IPS-20b (cell line): ENCODE data around the gene SYNJ2.

Source experiments
- H3K27ac ChIP-seq: one replicate; pipeline ENCODE4 v1.5.1; 2013; ENCODE audit warnings: low read length
- H3K27me3 ChIP-seq: 2 replicates; pipeline ENCODE4 v1.6.1; 2013; ENCODE audit warnings: mild to moderate bottlenecking, low read length, inconsistent platforms; ENCODE audit not compliant: insufficient read depth
- H3K36me3 ChIP-seq: 2 replicates; pipeline ENCODE4 v1.6.1; 2013; ENCODE audit warnings: low read depth, mild to moderate bottlenecking, inconsistent platforms, low read length, moderate library complexity; ENCODE audit not compliant: insufficient read depth
- H3K4me1 ChIP-seq: 2 replicates; pipeline ENCODE4 v1.6.1; 2013; ENCODE audit warnings: mild to moderate bottlenecking, control low read depth, inconsistent platforms, low read length, moderate library complexity; ENCODE audit not compliant: insufficient read depth
- H3K4me3 ChIP-seq: 2 replicates; pipeline ENCODE4 v1.5.1; 2013; ENCODE audit warnings: mild to moderate bottlenecking, low read length, inconsistent platforms
- H3K9ac ChIP-seq: 2 replicates; pipeline ENCODE4 v1.6.1; 2013; ENCODE audit warnings: low read depth, mild to moderate bottlenecking, inconsistent platforms, low read length, moderate library complexity
- H3K9me3 ChIP-seq: 2 replicates; pipeline ENCODE4 v1.6.1; 2013; ENCODE audit warnings: mild to moderate bottlenecking, low read depth, low read length, inconsistent platforms; ENCODE audit not compliant: insufficient read depth

SYNJ2 gene

GRCh38 chr6:158104696-158105095, 123.0 kb downstream of the SYNJ2 start:
- Histone ChIP-seq H3K4me1 (no peaks in the 10 kb centered on the region), H3K4me3 (no peak overlapping the region), H3K9me3 (no peaks in the 10 kb centered on the region), H3K36me3 (peaks cover 5% of the 10 kb centered on the region), H3K27me3 (no peaks in the 10 kb centered on the region), H3K9ac (no peak overlapping the region), H3K27ac (no peak overlapping the region)

- Histone ChIP-seq H3K4me1 (no peaks in the 10 kb centered on the region), H3K36me3 (peaks cover 41% of the 10 kb centered on the region), H3K27ac (no peak overlapping the region), H3K9me3 (no peaks in the 10 kb centered on the region), H3K27me3 (no peaks in the 10 kb centered on the region), H3K4me3 (no peak overlapping the region), H3K9ac (no peak overlapping the region)
Measured at GRCh38 chr6:158109748-158110147, 128.1 kb downstream of the SYNJ2 start.

DNA sequence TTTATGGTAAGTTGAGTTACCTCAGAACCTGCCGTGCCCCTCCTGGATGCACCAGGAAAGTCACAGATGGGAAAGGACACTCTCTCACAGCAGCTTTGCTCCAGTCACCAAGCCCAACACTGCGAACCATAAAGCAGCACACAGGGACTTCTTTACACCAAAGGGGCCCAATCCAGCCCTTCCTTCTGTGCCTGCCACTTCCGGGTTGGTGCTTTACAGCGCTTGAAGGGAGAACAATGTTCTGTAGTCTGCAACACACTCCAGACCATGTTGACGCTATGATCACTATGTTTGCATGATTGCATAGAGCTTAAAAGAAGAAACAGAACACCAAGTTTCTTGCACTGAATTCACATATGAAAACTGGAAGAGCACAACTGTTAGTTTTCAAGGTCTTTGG, 129.3 kb downstream of the SYNJ2 start:
- peaks cover 41% of the 10 kb centered on the region for H3K36me3 ChIP-seq
- no peaks in the 10 kb centered on the region for H3K27me3 ChIP-seq
- no peak overlapping the region for H3K9ac ChIP-seq
- no peaks in the 10 kb centered on the region for H3K9me3 ChIP-seq
- no peak overlapping the region for H3K4me3 ChIP-seq
- H3K4me1 ChIP-seq: no peaks in the 10 kb centered on the region
- H3K27ac ChIP-seq: no peak overlapping the region

DNA sequence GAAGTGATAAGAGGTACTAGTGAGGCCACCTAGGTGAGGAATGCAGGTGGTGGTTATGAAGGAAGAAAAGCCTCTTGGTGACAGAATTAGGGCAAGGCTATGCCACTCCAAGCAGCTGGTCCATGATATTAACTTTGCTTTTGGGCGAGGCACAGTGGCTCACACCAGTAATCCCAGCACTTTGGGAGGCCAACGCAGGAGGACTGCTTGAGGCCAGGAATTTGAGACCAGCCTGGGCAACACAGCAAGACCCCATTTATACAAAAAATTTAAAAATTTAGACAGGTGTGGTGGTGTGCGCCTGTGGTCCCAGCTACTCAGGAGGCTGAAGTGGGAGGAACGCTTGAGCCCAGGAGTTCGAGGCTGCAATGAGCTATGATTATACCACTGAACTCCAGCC, 130.3 kb downstream of the SYNJ2 start:
- H3K27me3 ChIP-seq: no peaks in the 10 kb centered on the region
- H3K4me1 ChIP-seq: no peaks in the 10 kb centered on the region
- peaks cover 46% of the 10 kb centered on the region for H3K36me3 ChIP-seq
- no peaks in the 10 kb centered on the region for H3K9me3 ChIP-seq
- no peak overlapping the region for H3K4me3 ChIP-seq
- H3K27ac ChIP-seq: no peak overlapping the region
- H3K9ac ChIP-seq: no peak overlapping the region

DNA sequence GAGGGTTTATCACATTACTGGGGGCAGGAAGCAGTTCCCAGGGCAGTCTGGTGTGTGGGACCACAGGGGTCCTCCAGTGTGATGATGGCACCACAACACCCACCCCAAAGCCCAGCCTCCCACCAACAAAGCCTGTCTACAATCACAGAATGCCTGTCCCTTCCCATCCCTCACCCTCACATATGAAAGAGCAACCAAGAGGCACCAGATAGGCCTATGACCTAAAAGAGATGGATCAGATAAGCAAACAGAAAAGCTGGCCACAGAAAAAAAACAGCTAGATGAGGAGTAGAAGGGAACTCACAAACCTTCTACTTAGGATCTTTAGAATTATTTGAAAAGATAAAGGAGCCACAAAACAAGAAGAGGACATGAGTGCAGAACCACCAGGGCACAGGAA, 132.1 kb downstream of the SYNJ2 start:
- Histone ChIP-seq H3K36me3 (peaks cover 46% of the 10 kb centered on the region), H3K4me3 (no peak overlapping the region), H3K9me3 (no peaks in the 10 kb centered on the region), H3K4me1 (no peaks in the 10 kb centered on the region), H3K9ac (no peak overlapping the region), H3K27me3 (no peaks in the 10 kb centered on the region), H3K27ac (no peak overlapping the region)

- Histone ChIP-seq H3K27me3 (no peaks in the 10 kb centered on the region), H3K4me3 (no peak overlapping the region), H3K9ac (no peak overlapping the region), H3K36me3 (peaks cover 37% of the 10 kb centered on the region), H3K4me1 (no peaks in the 10 kb centered on the region), H3K27ac (no peak overlapping the region), H3K9me3 (no peaks in the 10 kb centered on the region)
Measured at GRCh38 chr6:158115102-158115501, 133.4 kb downstream of the SYNJ2 start.

DNA sequence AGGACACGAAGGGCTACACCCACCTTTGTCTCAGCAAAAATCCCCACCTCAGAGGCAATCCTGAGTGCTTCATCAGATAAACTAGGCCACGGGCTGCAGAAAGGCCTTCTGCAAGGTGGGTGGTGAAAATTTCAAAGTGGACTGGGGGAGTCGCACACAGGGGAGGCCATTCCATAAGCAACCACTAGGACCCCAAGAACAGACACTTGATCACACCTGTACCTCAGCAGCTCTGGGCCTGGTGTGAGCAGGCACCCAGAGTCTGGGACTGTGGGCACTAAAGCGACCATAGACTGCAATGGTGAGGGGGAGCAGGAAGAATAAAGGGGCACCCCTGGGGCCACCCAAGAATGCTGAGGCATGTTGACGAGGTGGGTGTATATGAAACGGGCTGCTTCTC, 133.8 kb downstream of the SYNJ2 start:
- Histone ChIP-seq H3K4me1 (no peaks in the 10 kb centered on the region), H3K4me3 (no peak overlapping the region), H3K27ac (no peak overlapping the region), H3K27me3 (no peaks in the 10 kb centered on the region), H3K9ac (no peak overlapping the region), H3K9me3 (no peaks in the 10 kb centered on the region), H3K36me3 (peaks cover 33% of the 10 kb centered on the region)

- H3K4me3 ChIP-seq: no peak overlapping the region
- peaks cover 8% of the 10 kb centered on the region; the same call in 1 of the 2 replicates for H3K36me3 ChIP-seq
- no peak overlapping the region for H3K9ac ChIP-seq
- no peaks in the 10 kb centered on the region for H3K27me3 ChIP-seq
- no peak overlapping the region for H3K27ac ChIP-seq
- H3K4me1 ChIP-seq: no peaks in the 10 kb centered on the region
- no peaks in the 10 kb centered on the region for H3K9me3 ChIP-seq
Measured at GRCh38 chr6:158118886-158119285, 137.2 kb downstream of the SYNJ2 start.

DNA sequence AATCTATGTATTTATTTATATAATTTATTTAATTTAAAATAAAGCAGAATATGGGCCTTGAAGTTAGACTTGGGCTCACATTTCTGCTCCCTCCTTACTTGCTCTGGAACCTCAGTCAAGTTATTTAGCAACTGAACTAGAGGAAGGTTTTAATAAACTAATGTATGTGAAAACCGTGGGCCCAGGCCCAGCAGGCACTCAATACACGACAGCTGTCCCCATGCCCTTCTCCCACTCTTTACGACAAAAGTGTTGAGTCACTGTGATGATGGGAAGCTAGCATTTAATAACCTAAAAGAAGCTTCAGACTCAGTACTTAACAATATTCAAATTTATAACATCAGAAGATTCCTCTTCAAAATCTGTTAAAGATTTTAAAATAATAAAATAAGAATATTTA, 139.7 kb downstream of the SYNJ2 start:
- Histone ChIP-seq H3K9me3 (no peaks in the 10 kb centered on the region), H3K9ac (no peak overlapping the region), H3K36me3 (peaks cover 9% of the 10 kb centered on the region; the same call in 1 of the 2 replicates), H3K4me1 (no peaks in the 10 kb centered on the region), H3K4me3 (no peak overlapping the region), H3K27me3 (no peaks in the 10 kb centered on the region), H3K27ac (no peak overlapping the region)

GRCh38 chr6:158122048-158122447, 140.4 kb downstream of the SYNJ2 start:
- no peak overlapping the region for H3K27ac ChIP-seq
- no peak overlapping the region for H3K9ac ChIP-seq
- H3K9me3 ChIP-seq: no peaks in the 10 kb centered on the region
- H3K36me3 ChIP-seq: peaks cover 4% of the 10 kb centered on the region; the same call in 1 of the 2 replicates
- no peaks in the 10 kb centered on the region for H3K4me1 ChIP-seq
- no peaks in the 10 kb centered on the region for H3K27me3 ChIP-seq
- H3K4me3 ChIP-seq: no peak overlapping the region

- Histone ChIP-seq H3K27ac (no peak overlapping the region), H3K27me3 (no peaks in the 10 kb centered on the region), H3K36me3 (0 out of 2 replicates have a peak, but pooled peaks cover 4% of the 10 kb centered on the region), H3K9me3 (no peaks in the 10 kb centered on the region), H3K9ac (no peak overlapping the region), H3K4me1 (no peaks in the 10 kb centered on the region), H3K4me3 (no peak overlapping the region)
Measured at GRCh38 chr6:158124288-158124687, 142.6 kb downstream of the SYNJ2 start.

DNA sequence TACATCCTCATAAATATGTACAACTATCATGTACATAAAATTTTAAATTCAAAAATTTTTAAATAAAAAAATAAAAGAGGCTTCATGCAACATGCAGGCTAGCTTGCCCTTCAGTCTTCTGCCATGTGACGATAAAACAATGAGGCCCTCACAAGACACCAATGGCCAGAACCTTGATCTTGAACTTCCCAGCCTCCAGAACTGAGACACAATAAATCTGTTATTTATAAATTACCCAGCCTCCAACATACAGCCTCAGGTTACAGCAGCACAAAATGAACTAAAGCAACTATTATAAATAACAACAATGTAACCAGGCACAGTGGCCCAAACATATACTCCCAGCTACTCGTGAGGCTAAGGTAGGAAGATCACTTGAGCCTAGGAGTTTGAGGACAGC, 143.6 kb downstream of the SYNJ2 start:
- no peak overlapping the region for H3K9ac ChIP-seq
- no peak overlapping the region for H3K4me3 ChIP-seq
- H3K27ac ChIP-seq: no peak overlapping the region
- H3K36me3 ChIP-seq: 0 out of 2 replicates have a peak, but pooled peaks cover 4% of the 10 kb centered on the region
- H3K4me1 ChIP-seq: no peaks in the 10 kb centered on the region
- H3K27me3 ChIP-seq: no peaks in the 10 kb centered on the region
- no peaks in the 10 kb centered on the region for H3K9me3 ChIP-seq

GRCh38 chr6:158131926-158132325, 150.3 kb downstream of the SYNJ2 start:
- H3K27me3 ChIP-seq: no peaks in the 10 kb centered on the region
- H3K4me1 ChIP-seq: no peaks in the 10 kb centered on the region
- no peaks in the 10 kb centered on the region for H3K9me3 ChIP-seq
- H3K9ac ChIP-seq: no peak overlapping the region
- H3K36me3 ChIP-seq: no peaks in the 10 kb centered on the region
- H3K27ac ChIP-seq: no peak overlapping the region
- no peak overlapping the region for H3K4me3 ChIP-seq
